Ovary (tissue), 3 donors: ENCODE results near the gene IZUMO1.

Experiments
- CTCF ChIP-seq, 3 donors: fragments of 450-650 bp in 2 of 3; fragments of 200-600 bp in 1 of 3; IDR thresholded peaks; one replicate each; pipeline versions ENCODE4 v1.5.1 to v1.8.0; 2016 to 2022; ENCODE audit warnings: antibody characterized with exemption in 3 of 3, mild to moderate bottlenecking in 1 of 3
- EP300 ChIP-seq: sonication (generic); formaldehyde crosslinking; IDR thresholded peaks from one replicate; pipeline ENCODE4 v1.6.1; 2017; ENCODE audit warnings: antibody characterized with exemption
- POLR2A ChIP-seq: fragments of 450-650 bp; IDR thresholded peaks from one replicate; pipeline ENCODE4 v1.6.1; 2017; ENCODE audit warnings: antibody characterized with exemption, mild to moderate bottlenecking, moderate library complexity
- donor health status: DM: no; HTN: no; CAD: no.

GRCh38 chr19:48770734-48771472 lies 24.2 kb upstream of the IZUMO1 start:
- TF ChIP-seq CTCF (IDR thresholded peaks at IDR 0.05) (no peak), POLR2A (no peak), EP300 (no peak)
